Psoas muscle (tissue), 8 donors: ENCODE data around the gene P4HTM. TPM values are rescaled to one million over a fixed set of nuclear protein-coding genes. Genes with fewer than 3 reads are reported as not detected.

Experiments used
- ATAC-seq, 4 donors: fragments of 200-7000 bp; cut with Tn5 transposase; one replicate each; pipeline ENCODE4 v1.9.1; 2020; ENCODE audit warnings: moderate library complexity in 3 of 4, mild to moderate bottlenecking in 2 of 4
- DNase-seq, 2 donors: peaks; one replicate each; pipeline ENCODE4 v3.0.0-alpha.2; 2020
- H3K27ac ChIP-seq: fragments of 200-600 bp; one replicate; pipeline ENCODE4 v1.8.0; 2022
- H3K27me3 ChIP-seq, 3 donors: fragments of 200-600 bp in 1 of 3; one replicate each; pipeline versions ENCODE4 v1.6.1 to v1.8.0; 2013 to 2022; ENCODE audit warnings: low read length in 2 of 3, mild to moderate bottlenecking in 2 of 3, moderate library complexity in 1 of 3; ENCODE audit not compliant: insufficient read depth in 3 of 3
- H3K36me3 ChIP-seq, 2 donors: fragments of 200-600 bp in 1 of 2; one replicate each; pipeline versions ENCODE4 v1.6.1 to v1.8.0; 2013 to 2022; ENCODE audit warnings: low read depth in 1 of 2, mild to moderate bottlenecking in 1 of 2, moderate library complexity in 1 of 2; ENCODE audit not compliant: insufficient read depth in 1 of 2
- H3K4me1 ChIP-seq: fragments of 200-600 bp; one replicate; pipeline ENCODE4 v1.8.0; 2022
- H3K4me3 ChIP-seq: fragments of 200-600 bp; one replicate; pipeline ENCODE4 v1.8.0; 2022; ENCODE audit warnings: mild to moderate bottlenecking
- H3K9me3 ChIP-seq: fragments of 200-600 bp; one replicate; pipeline ENCODE4 v1.8.0; 2022
- WGBS, 3 donors: extraction: QIAGEN DNeasy Blood & Tissue Kit; methylation state at CpG; one replicate each; pipeline versions ENCODE4 v1.1.6 to v1.1.7; 2013; 5-methylcytosine and 5-hydroxymethylcytosine counted together
- intact Hi-C, 2 donors: fragments of 100-400 bp; cut with DNase I; formaldehyde crosslinking; loops; one replicate each; pipeline versions ENCODE4 v1.11.0 to v1.14.2; 2022
- polyA plus RNA-seq, 3 donors: library from polyadenylated mRNA; stranded (reverse); fragments of 200-250 nt; gene quantifications; one replicate each; pipeline ENCODE4 v1.2.3, GENCODE V29; 2013
- total RNA-seq, 4 donors: library from RNA; stranded (reverse); fragmentation: NEBNext Ultra II Directional in 2 of 4; extraction: Animal tissue kit (Norgen Biotek cat#: 25700) in 2 of 4; gene quantifications; one replicate each; pipeline versions ENCODE4 v1.2.1 to v1.2.4, GENCODE V29; 2021 to 2023
- TF ChIP-seq, protein P1 (sequence below): fragments of 200-600 bp; IDR thresholded peaks from one replicate; pipeline ENCODE4 v1.8.0; 2022; ENCODE audit warnings: antibody characterized with exemption
- donor health status: healthy with polysubstance abuse.
- donor health status: DM: no; HTN: no; CAD: no; lungs with moderate emphysema.
- donor health status: Bipolar disorder and iron deficiency.
- donor health status: healthy.
- donor health status: DM: yes; HTN: yes; CAD: no.
- donor health status: DM: no; HTN: no; CAD: no.
- donor health status: DM: no; HTN: no; CAD: no.
- donor health status: DM: yes; HTN: yes; CAD: no.

Gene P4HTM
- total and polyA plus RNA-seq, 7 donors = 4.1 to 17.0 (median 11.1) TPM

DNA sequence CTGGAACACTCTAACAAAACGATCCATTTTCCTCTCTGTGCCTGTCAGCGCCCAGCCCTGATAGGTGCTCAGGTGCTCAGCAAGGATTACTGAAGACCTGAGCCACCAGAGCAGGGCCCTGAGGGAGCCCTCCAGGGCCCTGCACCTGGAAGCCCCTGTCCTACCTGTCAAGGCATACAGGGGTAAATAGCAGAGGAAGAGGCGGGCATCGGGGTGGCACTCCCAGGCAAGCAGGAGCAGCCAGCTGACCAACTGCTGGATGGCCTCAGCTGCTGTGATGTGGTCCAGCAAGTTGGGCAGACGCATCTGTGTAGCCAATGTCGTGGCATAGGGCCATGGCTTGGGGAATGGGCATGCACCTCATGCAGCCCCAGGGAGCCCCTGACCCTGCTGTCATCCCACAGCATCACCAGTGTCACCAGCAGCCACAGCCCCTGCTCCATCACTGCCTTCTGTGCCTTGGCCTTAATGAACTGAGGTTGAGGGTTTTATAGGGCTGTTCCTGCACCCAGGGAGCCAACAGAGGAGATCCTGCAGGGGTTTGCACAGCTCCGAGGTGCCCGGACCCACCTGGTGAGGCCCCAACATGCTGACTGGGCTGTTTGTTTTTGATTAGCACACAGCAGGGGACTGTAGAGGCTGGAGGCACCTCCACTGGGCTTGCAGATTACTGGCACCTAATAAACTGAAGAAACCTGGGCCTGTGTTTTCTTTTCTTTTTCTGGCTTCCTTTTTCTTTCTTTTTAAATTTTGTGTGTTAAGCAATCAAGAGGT, 9.2 kb downstream of the P4HTM start:
- Histone ChIP-seq H3K27ac (no peak overlapping the region), H3K9me3 (no peaks in the 10 kb centered on the region), H3K4me1 (no peaks in the 10 kb centered on the region), H3K36me3 (peaks cover 2 to 9% of the 10 kb centered on the region in 2 donors), H3K27me3 (no peaks in the 10 kb centered on the region), H3K4me3 (no peak overlapping the region)
- ATAC-seq (no peak), DNase-seq (no peak)
- WGBS, 3 donors = 75 to 85% (median 80%) methylated on average over 8 of the region's 8 CpGs
- TF ChIP-seq, protein P1, sequence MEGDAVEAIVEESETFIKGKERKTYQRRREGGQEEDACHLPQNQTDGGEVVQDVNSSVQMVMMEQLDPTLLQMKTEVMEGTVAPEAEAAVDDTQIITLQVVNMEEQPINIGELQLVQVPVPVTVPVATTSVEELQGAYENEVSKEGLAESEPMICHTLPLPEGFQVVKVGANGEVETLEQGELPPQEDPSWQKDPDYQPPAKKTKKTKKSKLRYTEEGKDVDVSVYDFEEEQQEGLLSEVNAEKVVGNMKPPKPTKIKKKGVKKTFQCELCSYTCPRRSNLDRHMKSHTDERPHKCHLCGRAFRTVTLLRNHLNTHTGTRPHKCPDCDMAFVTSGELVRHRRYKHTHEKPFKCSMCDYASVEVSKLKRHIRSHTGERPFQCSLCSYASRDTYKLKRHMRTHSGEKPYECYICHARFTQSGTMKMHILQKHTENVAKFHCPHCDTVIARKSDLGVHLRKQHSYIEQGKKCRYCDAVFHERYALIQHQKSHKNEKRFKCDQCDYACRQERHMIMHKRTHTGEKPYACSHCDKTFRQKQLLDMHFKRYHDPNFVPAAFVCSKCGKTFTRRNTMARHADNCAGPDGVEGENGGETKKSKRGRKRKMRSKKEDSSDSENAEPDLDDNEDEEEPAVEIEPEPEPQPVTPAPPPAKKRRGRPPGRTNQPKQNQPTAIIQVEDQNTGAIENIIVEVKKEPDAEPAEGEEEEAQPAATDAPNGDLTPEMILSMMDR = no peak
- intact Hi-C loops = no loop called here

DNA sequence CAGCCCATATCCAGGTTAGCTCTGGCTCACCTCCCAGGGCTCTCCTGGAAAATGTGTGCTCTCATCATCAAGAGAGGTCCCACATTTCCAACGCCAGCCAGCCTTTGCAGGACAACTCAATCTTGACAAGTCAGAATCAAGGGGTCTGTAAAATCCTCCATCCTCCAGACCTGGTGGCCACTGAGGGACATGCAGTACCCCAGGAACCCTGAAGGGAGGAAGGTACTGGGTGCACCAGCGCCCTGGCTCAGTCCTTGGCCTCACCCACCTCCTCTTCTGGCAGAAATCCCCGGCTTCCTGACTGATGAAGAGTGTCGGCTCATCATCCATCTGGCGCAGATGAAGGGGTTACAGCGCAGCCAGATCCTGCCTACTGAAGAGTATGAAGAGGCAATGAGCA, 11.1 kb downstream of the P4HTM start:
- TF ChIP-seq, protein P1 = no peak
- H3K27ac ChIP-seq = no peak overlapping the region
- H3K4me1 ChIP-seq = peaks cover 3% of the 10 kb centered on the region
- no peaks in the 10 kb centered on the region for H3K9me3 ChIP-seq
- H3K4me3 ChIP-seq = no peak overlapping the region
- intact Hi-C loops = no loop called here
- 79 to 91% (median 80%) methylated on average over 6 of the region's 6 CpGs for WGBS, 3 donors
- DNase-seq (no peak), ATAC-seq (no peak)
- peaks cover 2 to 9% of the 10 kb centered on the region in 2 donors for H3K36me3 ChIP-seq
- H3K27me3 ChIP-seq = no peaks in the 10 kb centered on the region

DNA sequence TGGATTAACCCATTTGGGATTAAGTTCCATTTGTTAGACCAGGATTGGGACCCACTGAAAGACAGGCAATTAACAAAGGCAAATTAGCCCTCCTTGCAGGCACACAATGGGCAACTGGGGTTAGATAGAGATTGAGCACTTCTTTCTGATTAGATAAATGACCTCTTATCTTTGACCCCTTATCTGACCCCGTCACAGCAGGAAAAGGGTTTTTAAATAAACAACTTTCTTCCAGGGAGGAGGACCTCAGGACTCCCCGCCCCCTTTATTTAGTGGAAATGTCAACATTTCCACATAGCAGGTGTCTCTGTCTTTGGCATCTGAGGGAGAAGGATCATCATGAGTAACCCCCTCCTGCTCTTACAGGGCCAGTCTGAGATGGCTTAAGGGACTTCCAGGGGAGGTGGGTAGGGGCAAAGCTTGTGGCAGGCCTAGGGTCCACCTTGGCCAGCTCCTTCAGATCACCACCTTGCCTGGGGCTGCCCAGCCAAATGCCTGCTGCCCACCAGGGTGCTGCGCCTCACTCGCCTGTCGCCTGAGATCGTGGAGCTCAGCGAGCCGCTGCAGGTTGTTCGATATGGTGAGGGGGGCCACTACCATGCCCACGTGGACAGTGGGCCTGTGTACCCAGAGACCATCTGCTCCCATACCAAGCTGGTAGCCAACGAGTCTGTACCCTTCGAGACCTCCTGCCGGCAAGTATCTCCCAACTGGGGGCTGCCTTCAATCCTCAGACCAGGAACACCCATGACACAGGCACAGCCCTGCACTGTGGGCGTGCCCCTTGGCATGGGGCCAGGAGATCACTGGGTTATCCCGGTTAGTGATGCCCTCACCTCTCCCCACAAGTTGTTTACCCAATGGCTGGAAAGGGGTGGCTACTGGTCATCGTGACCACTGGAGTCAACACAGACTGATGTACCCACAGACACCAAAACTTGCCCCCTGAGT, 14.6 kb downstream of the P4HTM start:
- no peak for ATAC-seq
- H3K27ac ChIP-seq = no peak overlapping the region
- peaks cover 0 to 3% of the 10 kb centered on the region in 2 donors for H3K36me3 ChIP-seq
- peaks cover 17% of the 10 kb centered on the region for H3K4me1 ChIP-seq
- no peak overlapping the region for H3K4me3 ChIP-seq
- no peaks in the 10 kb centered on the region for H3K27me3 ChIP-seq
- intact Hi-C loops = no loop called here
- no peak for DNase-seq
- TF ChIP-seq, protein P1 = no peak
- 85 to 89% (median 89%) methylated on average over 16 of the region's 16 CpGs for WGBS, 3 donors
- no peaks in the 10 kb centered on the region for H3K9me3 ChIP-seq

DNA sequence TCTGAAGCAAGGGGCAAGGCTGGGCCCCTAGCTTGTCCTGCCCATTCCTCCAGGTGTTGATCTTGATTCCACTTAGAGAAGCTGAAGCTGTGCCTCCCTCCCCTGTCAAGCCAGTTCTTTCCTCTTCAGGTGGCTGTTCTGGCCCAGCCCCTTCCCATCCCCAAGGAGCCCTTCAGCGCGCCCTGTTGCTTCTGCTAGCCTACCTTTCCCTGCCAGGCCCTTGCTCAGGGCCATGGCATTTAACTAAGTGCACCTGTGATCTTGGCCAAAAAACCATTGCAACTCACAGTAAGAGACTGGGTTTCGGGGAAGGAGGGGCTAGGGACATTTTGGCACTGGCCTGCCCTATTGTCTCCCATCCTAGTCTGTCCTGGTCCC, 15.3 kb downstream of the P4HTM start:
- TF ChIP-seq, protein P1 = no peak
- no peak overlapping the region for H3K4me3 ChIP-seq
- no peak for ATAC-seq
- peaks cover 0 to 3% of the 10 kb centered on the region in 2 donors for H3K36me3 ChIP-seq
- no peaks in the 10 kb centered on the region for H3K27me3 ChIP-seq
- H3K9me3 ChIP-seq = no peaks in the 10 kb centered on the region
- WGBS, 3 donors = 96 to 100% (median 97%) methylated on average over 3 of the region's 3 CpGs
- H3K27ac ChIP-seq = peak overlapping the region; percentile 16
- H3K4me1 ChIP-seq = peaks cover 17% of the 10 kb centered on the region
- intact Hi-C loops = no loop called here
- no peak for DNase-seq
